HEK293T (cell line): ENCODE measurements around the gene FAM117A.

ENCODE experiments used
- ARNT ChIP-seq: fragments of 450-650 bp; IDR thresholded peaks from 2 replicates; pipeline ENCODE4 v1.6.1; 2017; ENCODE audit warnings: mild to moderate bottlenecking
- BHLHE40 ChIP-seq: fragments of 450-650 bp; IDR thresholded peaks from 2 replicates; pipeline ENCODE4 v1.6.1; 2016; ENCODE audit warnings: mild to moderate bottlenecking, moderate library complexity, borderline replicate concordance
- CTBP1 ChIP-seq: fragments of 450-650 bp; IDR thresholded peaks from 2 replicates; pipeline ENCODE4 v1.6.1; 2016; ENCODE audit warnings: borderline replicate concordance
- ELF4 ChIP-seq: fragments of 450-650 bp; IDR thresholded peaks from 2 replicates; pipeline ENCODE4 v1.6.1; 2017; ENCODE audit warnings: antibody characterized with exemption
- FOXA1 ChIP-seq: fragments of 450-650 bp; IDR thresholded peaks from 2 replicates; pipeline ENCODE4 v1.6.1; 2016; ENCODE audit warnings: mild to moderate bottlenecking
- FOXK2 ChIP-seq: fragments of 450-650 bp; IDR thresholded peaks from 2 replicates; pipeline ENCODE4 v1.6.1; 2016; ENCODE audit warnings: mild to moderate bottlenecking
- FOXM1 ChIP-seq: fragments of 450-650 bp; IDR thresholded peaks from 2 replicates; pipeline ENCODE4 v1.6.1; 2017; ENCODE audit warnings: mild to moderate bottlenecking, borderline replicate concordance
- HDGF ChIP-seq: fragments of 450-650 bp; IDR thresholded peaks from 2 replicates; pipeline ENCODE4 v1.6.1; 2017; ENCODE audit warnings: antibody characterized with exemption, borderline replicate concordance
- L3MBTL2 ChIP-seq: fragments of 450-650 bp; conservative IDR thresholded peaks from 2 replicates; pipeline ENCODE4 v1.6.1; 2016; ENCODE audit warnings: mild to moderate bottlenecking
- NFRKB ChIP-seq: fragments of 450-650 bp; IDR thresholded peaks from 2 replicates; pipeline ENCODE4 v1.6.1; 2016; ENCODE audit warnings: mild to moderate bottlenecking, moderate library complexity
- SP1 ChIP-seq: fragments of 450-650 bp; IDR thresholded peaks from 2 replicates; pipeline ENCODE4 v1.6.1; 2017
- SUZ12 ChIP-seq: fragments of 450-650 bp; IDR thresholded peaks from 2 replicates; pipeline ENCODE4 v1.6.1; 2016; ENCODE audit warnings: mild to moderate bottlenecking
- TARDBP ChIP-seq: fragments of 450-650 bp; IDR thresholded peaks from 2 replicates; pipeline ENCODE4 v1.6.1; 2016
- TF ChIP-seq, protein P1 (sequence below): fragments of 450-650 bp; IDR thresholded peaks from 2 replicates; pipeline ENCODE4 v1.6.1; 2016

DNA sequence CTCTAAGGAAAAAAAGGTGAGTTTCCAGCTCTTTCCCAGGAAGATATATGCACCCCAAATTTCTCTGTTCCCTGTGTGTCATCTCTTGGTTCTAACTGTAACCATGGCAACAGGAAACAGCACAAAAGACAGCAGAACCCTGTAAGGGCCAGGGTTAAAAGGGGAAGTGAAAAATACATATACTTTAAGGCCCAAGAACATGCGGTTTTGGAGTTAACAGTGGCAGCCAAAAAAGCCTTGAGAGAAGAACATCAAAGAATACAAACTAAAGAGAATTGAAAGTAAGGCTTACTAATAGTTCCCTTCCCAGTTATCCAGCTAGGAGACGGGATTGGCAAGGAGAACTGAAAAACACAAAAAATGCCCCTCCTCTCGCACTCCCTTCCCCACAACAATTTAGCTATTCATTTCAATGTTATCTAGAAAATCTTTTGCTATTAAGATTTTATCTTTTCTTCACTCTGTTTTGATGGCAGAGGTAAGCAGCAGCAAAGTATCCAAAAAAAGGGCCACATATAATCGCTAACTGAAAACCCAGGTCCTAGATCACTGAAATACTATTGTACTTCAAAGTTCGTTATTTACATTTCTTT is 87.6 kb downstream of the FAM117A start:
- TF ChIP-seq ARNT = no peak
- TF ChIP-seq FOXM1 = no peak
- TF ChIP-seq, protein P1, sequence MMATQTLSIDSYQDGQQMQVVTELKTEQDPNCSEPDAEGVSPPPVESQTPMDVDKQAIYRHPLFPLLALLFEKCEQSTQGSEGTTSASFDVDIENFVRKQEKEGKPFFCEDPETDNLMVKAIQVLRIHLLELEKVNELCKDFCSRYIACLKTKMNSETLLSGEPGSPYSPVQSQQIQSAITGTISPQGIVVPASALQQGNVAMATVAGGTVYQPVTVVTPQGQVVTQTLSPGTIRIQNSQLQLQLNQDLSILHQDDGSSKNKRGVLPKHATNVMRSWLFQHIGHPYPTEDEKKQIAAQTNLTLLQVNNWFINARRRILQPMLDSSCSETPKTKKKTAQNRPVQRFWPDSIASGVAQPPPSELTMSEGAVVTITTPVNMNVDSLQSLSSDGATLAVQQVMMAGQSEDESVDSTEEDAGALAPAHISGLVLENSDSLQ = no peak
- TF ChIP-seq SP1 = no peak
- no peak for TF ChIP-seq TARDBP
- TF ChIP-seq ELF4 = no peak
- no peak for TF ChIP-seq L3MBTL2
- TF ChIP-seq HDGF = no peak
- no peak for TF ChIP-seq FOXA1
- TF ChIP-seq CTBP1 = no peak
- TF ChIP-seq SUZ12 = no peak
- TF ChIP-seq BHLHE40 = no peak
- TF ChIP-seq FOXK2 = no peak
- TF ChIP-seq NFRKB = no peak
